ENCODE results near the gene UBE2G2.

DNA sequence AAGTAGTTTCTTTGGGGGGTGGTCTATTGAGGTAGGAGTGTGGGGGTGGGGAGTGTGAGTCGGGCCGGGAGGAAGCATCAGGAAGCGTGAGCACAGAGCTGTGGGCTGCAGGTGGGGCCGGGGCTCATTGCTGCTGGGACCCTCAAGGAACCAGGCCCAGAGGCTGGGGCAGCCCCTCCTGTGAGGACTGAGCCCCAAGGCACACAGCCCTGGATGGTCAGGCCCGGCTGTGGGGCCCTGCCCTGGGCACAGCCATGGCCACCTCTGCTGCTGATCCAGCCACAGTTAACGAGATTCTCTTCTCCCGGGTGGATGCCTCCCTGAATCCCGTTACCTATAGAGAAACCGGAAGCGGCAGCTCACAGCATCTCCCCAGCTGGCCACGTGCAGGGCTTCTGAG, 39.2 kb upstream of the UBE2G2 start:
- TF ChIP-seq, protein P1, sequence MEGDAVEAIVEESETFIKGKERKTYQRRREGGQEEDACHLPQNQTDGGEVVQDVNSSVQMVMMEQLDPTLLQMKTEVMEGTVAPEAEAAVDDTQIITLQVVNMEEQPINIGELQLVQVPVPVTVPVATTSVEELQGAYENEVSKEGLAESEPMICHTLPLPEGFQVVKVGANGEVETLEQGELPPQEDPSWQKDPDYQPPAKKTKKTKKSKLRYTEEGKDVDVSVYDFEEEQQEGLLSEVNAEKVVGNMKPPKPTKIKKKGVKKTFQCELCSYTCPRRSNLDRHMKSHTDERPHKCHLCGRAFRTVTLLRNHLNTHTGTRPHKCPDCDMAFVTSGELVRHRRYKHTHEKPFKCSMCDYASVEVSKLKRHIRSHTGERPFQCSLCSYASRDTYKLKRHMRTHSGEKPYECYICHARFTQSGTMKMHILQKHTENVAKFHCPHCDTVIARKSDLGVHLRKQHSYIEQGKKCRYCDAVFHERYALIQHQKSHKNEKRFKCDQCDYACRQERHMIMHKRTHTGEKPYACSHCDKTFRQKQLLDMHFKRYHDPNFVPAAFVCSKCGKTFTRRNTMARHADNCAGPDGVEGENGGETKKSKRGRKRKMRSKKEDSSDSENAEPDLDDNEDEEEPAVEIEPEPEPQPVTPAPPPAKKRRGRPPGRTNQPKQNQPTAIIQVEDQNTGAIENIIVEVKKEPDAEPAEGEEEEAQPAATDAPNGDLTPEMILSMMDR (conservative IDR thresholded peaks at IDR 0.05; ENCODE audit: low read depth, low read length), result no peak
- TF ChIP-seq EZH2 (IDR thresholded peaks at IDR 0.05; ENCODE audit: borderline replicate concordance, low read depth, low read length, poor library complexity, severe bottlenecking), result no peak

All from A673 (cell line).